ENCODE measurements around the gene CSNK2A1. TPM values are rescaled to one million over a fixed set of nuclear protein-coding genes. Genes with fewer than 3 reads are reported as not detected.
A peak's percentile ranks its signal among the peaks of the same experiment; 100 is the strongest.

CSNK2A1 gene
- total RNA-seq, 2 donors from 2014 or later, result 40.5 to 52.7 TPM

- ATAC-seq (no peak), DNase-seq (no peak)
- Histone ChIP-seq H3K9me3 (no peaks in the 10 kb centered on the region), H3K27ac (no peak overlapping the region), H3K4me1 (no peaks in the 10 kb centered on the region), H3K4me3 (no peak overlapping the region), H3K27me3 (no peaks in the 10 kb centered on the region), H3K36me3 (replicated peaks in 1 of 2; ENCODE audit: insufficient read depth in 1 of 2, low read depth in 2 of 2) (peaks cover 0 to 20% of the 10 kb centered on the region in 2 donors)
- 93 to 95% methylated on average over 6 to 7 of the region's 7 CpGs for WGBS, 2 donors
- TF ChIP-seq POLR2A (IDR thresholded peaks at IDR 0.05), result no peak
- no peak for TF ChIP-seq CTCF (IDR thresholded peaks at IDR 0.05)
- intact Hi-C loops (cut with DNase I), result no loop called here
Measured at GRCh38 chr20:440148-440547, 103.4 kb downstream of the CSNK2A1 start.

- H3K9me3 ChIP-seq, result no peaks in the 10 kb centered on the region
- H3K4me3 ChIP-seq, result no peak overlapping the region
- TF ChIP-seq POLR2A (IDR thresholded peaks at IDR 0.05), result no peak
- TF ChIP-seq CTCF (IDR thresholded peaks at IDR 0.05), result no peak
- ATAC-seq (no peak), DNase-seq (peak in 1 of 4 donors; percentile 29)
- H3K27me3 ChIP-seq, result no peaks in the 10 kb centered on the region
- intact Hi-C loops (cut with DNase I), result loop anchor here (10.0 kb wide), 1 partner anchor 84 kb away; no protein-coding TSS in a partner anchor
- H3K36me3 ChIP-seq (replicated peaks in 1 of 2; ENCODE audit: insufficient read depth in 1 of 2, low read depth in 2 of 2), result peaks cover 0 to 19% of the 10 kb centered on the region in 2 donors
- whole genome bisulfite sequencing, 2 donors, result 70 to 83% methylated on average over 12 to 18 of the region's 18 CpGs
- no peaks in the 10 kb centered on the region for H3K4me1 ChIP-seq
- H3K27ac ChIP-seq, result no peak overlapping the region
Measured at GRCh38 chr20:438571-439469, 104.8 kb downstream of the CSNK2A1 start.

GRCh38 chr20:437787-438486 is 105.7 kb downstream of the CSNK2A1 start:
- Histone ChIP-seq H3K27ac (no peak overlapping the region), H3K36me3 (replicated peaks in 1 of 2; ENCODE audit: insufficient read depth in 1 of 2, low read depth in 2 of 2) (peaks cover 0 to 19% of the 10 kb centered on the region in 2 donors), H3K9me3 (no peaks in the 10 kb centered on the region), H3K4me1 (no peaks in the 10 kb centered on the region), H3K27me3 (no peaks in the 10 kb centered on the region), H3K4me3 (no peak overlapping the region)
- intact Hi-C loops (cut with DNase I), result loop anchor here (10.0 kb wide), 1 partner anchor 83 kb away; no protein-coding TSS in a partner anchor
- DNase-seq, result no peak
- ATAC-seq, result no peak
- 74 to 79% methylated on average over 5 to 6 of the region's 6 CpGs for WGBS, 2 donors
- TF ChIP-seq POLR2A (IDR thresholded peaks at IDR 0.05) (no peak), CTCF (IDR thresholded peaks at IDR 0.05) (no peak)

- WGBS, 2 donors, result 96 to 97% methylated on average over 5 of the region's 5 CpGs
- Histone ChIP-seq H3K4me1 (no peaks in the 10 kb centered on the region), H3K27ac (no peak overlapping the region), H3K4me3 (no peak overlapping the region), H3K36me3 (replicated peaks in 1 of 2; ENCODE audit: insufficient read depth in 1 of 2, low read depth in 2 of 2) (peaks cover 0 to 18% of the 10 kb centered on the region in 2 donors), H3K9me3 (no peaks in the 10 kb centered on the region), H3K27me3 (no peaks in the 10 kb centered on the region)
- intact Hi-C loops (cut with DNase I), result loop anchor here (10.0 kb wide), 1 partner anchor 82 kb away; no protein-coding TSS in a partner anchor
- DNase-seq (no peak), ATAC-seq (no peak)
- TF ChIP-seq CTCF (IDR thresholded peaks at IDR 0.05), result no peak
- no peak for TF ChIP-seq POLR2A (IDR thresholded peaks at IDR 0.05)
Measured at GRCh38 chr20:436476-436875, 107.1 kb downstream of the CSNK2A1 start.

Measured in body of pancreas (tissue), 4 donors.